ENCODE data around the gene PIGK. TPM values are rescaled to one million over a fixed set of nuclear protein-coding genes. Genes with fewer than 3 reads are reported as not detected.

Gene PIGK
- total RNA-seq, 1 donor from 2014 or later: 22.3 TPM

- intact Hi-C loops (cut with micrococcal nuclease): no loop called here
These were observed 118.4 kb downstream of the PIGK start for GRCh38 chr1:77100875-77101274.

- intact Hi-C loops (cut with micrococcal nuclease): no loop called here
These were observed 122.6 kb downstream of the PIGK start for GRCh38 chr1:77096496-77097255.

DNA sequence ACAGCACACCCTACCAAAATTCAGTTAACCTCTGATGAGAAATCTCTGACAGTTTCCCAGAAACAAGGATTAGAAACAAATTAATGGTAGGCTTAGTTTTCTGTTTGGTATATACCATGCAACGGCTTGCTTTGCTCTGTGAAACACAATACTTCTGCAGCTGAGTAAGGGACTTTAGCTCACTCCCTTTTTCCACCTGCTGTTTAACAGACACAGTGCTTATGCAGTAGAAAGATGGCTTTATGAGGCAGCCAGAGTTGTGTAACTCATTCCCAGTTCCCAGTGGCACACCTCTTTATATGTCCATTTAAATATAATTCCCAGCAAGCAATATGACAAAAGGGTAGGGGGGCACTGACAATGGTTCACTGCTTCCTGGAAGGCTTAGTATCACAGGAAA lies 124.0 kb downstream of the PIGK start:
- intact Hi-C loops (cut with micrococcal nuclease): no loop called here

DNA sequence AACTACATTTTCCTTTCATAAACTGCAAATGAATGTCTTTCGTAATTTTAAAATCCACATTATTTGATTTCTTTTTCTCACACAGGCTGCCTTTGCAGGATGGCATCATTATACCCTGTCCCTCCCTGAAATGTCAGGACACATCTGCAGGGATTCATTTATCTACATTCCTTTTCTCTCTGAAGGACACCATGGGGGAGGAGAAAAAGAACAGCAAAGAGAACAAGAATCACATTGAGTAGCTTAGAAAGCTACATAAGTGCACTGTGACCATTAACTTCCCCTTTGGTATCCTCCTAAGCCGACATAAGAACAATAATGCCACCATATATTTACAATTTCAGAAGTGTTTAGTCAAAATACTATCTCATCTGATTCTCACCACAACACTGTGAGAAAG lies 129.5 kb downstream of the PIGK start:
- intact Hi-C loops (cut with micrococcal nuclease): no loop called here

- intact Hi-C loops (cut with micrococcal nuclease): no loop called here
These were observed 134.1 kb downstream of the PIGK start for GRCh38 chr1:77085109-77085508.

GRCh38 chr1:77084457-77084856 lies 134.8 kb downstream of the PIGK start:
- intact Hi-C loops (cut with micrococcal nuclease): no loop called here

GRCh38 chr1:77081834-77082233 lies 137.4 kb downstream of the PIGK start:
- intact Hi-C loops (cut with micrococcal nuclease): no loop called here

DNA sequence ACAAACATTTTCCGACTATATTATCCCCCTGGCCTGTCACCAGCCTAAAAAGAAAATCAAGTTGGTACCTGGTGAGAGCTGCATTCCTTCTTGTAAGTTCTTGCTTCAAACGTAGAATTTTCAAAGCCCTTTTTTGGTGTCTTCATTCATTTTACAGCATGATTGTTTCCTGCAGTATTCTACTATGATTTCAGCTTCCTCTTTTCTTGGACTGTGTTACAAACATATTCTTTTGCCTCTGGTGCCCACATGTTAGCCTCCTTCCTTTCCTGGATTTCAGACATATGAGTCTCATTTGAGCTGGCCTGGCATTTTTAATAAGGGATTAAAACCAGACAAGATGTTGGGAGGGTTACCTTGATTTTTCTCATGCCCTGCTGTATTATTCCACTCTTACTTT lies 142.5 kb downstream of the PIGK start:
- intact Hi-C loops (cut with micrococcal nuclease): no loop called here

- intact Hi-C loops (cut with micrococcal nuclease): no loop called here
These were observed 151.2 kb downstream of the PIGK start for GRCh38 chr1:77068013-77068412.

DNA sequence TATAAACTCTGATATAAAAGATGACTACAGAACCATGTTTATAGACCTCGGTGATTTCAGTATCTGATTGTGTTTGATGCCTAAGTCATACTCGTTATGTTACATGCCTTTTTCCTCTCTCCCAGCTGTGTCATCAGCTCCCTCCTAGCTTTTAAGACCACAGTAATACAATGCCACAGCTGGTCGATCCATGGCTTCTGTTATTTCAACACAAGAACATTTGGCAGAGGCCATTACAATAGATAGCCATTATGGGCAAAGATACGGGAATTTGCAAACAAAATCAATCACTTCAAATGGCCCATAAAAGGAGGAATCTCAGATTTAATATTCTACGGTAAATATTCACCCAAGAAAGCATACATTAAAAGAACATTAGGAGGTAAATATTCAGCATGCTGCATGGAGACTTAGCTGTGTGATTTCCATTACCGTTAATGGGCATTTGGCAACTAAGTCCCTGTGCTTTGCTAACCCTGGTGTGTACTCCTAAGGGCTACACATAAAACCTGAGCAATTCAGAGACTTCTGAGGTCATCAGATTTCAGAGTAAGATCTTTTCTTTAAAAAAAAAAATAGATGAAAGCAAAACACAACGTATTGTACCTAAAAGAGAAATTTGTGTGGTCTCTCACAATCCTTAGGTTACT lies 153.4 kb downstream of the PIGK start:
- intact Hi-C loops (cut with micrococcal nuclease): no loop called here

DNA sequence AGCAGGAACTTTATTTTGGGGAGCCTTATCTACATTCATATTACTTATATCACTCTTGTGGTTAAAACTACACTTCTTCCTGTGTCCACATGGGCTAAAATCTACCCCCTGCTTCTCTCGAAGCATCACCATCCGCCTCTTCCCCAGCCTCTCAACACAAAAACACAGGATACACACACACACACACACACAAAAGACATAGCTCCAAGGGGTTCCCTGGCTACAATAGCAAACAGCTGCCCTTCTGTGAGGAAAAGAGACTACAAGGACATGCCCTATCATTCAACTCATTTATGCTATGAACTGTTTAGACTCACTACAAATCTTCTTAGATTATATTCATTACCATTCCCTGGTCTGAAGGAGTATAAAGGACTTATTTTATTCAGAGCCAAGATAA lies 155.0 kb downstream of the PIGK start:
- intact Hi-C loops (cut with micrococcal nuclease): no loop called here

GRCh38 chr1:77063118-77063517 lies 156.1 kb downstream of the PIGK start:
- intact Hi-C loops (cut with micrococcal nuclease): no loop called here

GRCh38 chr1:77061162-77061561 lies 158.1 kb downstream of the PIGK start:
- intact Hi-C loops (cut with micrococcal nuclease): no loop called here

- intact Hi-C loops (cut with micrococcal nuclease): no loop called here
These were observed 159.2 kb downstream of the PIGK start for GRCh38 chr1:77060000-77060399.

- intact Hi-C loops (cut with micrococcal nuclease): no loop called here
These were observed 161.1 kb downstream of the PIGK start for GRCh38 chr1:77057994-77058585.

DNA sequence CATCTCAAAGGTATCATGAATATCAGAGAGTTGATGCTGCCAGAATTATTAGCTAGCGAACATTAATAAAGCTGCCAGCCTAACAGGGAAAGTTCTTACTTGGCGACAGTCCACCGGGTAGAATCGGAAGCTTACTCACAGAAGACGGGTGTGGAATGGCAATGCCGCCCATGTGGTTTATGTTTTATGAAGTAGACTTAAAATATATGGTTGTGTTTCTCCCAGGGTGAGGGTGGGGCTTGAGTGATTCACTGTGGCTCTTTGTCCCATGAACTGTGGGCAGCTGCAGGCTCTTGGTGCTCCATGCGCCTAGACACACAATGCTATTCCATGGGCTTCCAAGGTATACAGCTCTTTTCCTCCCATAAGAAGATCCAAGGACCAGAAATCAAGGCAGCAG lies 162.7 kb downstream of the PIGK start:
- intact Hi-C loops (cut with micrococcal nuclease): no loop called here

DNA sequence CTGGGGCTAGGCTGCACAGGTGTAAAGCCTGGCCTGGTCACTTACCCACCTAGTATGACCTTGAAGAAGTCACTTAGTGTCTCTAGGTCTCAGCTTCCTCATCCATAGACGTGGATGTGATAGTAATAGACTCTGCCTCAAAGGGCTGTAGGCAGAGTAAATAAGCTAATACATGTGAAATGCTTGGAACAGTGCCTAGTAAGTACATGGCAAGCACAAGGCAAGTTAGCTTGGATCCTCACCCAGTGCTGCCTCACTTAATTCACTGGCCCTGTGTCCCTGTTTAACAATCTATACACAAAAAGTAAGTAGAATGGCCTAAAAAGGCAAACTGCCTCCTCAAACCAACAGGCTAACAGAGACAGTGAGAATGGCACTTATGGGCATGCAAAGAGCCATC lies 167.8 kb downstream of the PIGK start:
- intact Hi-C loops (cut with micrococcal nuclease): no loop called here

GRCh38 chr1:77048615-77049005 lies 170.6 kb downstream of the PIGK start:
- intact Hi-C loops (cut with micrococcal nuclease): no loop called here

- intact Hi-C loops (cut with micrococcal nuclease): no loop called here
These were observed 171.1 kb downstream of the PIGK start for GRCh38 chr1:77047978-77048614.

GRCh38 chr1:77047575-77047974 lies 171.7 kb downstream of the PIGK start:
- intact Hi-C loops (cut with micrococcal nuclease): no loop called here

GRCh38 chr1:77044133-77044849 lies 174.9 kb downstream of the PIGK start:
- intact Hi-C loops (cut with micrococcal nuclease): no loop called here

DNA sequence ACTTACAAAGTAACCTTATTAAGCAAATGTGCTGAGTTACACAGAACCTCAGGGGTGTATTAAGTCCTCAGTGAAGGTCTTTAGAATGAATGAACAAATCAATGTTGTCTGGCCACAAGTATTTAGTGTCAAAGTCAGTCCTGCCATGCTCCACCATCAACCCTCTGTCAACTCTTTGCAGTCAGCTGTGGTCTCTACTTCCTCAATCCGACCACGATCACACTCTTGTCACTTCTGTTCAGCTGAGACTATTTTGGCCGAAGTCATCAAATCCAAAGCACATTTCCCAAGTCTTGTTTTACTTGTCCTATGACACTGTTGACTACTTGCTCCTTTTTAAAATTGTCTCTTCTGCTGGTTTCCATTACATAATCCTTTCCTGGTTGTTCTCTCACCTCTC lies 178.4 kb downstream of the PIGK start:
- intact Hi-C loops (cut with micrococcal nuclease): no loop called here
